T-cell (primary cell): ENCODE results near the gene IMMP2L. TPM values are rescaled to one million over a fixed set of nuclear protein-coding genes. Genes with fewer than 3 reads are reported as not detected.

ENCODE experiments used
- ATAC-seq, 4 experiments: fragments of 200-7000 bp in 3 of 4; fragments of 150-1000 bp in 1 of 4; cut with Tn5 transposase; replicated peaks in 1 of 4; 1 replicate in 3 of 4; 2 replicates in 1 of 4; pipeline ENCODE4 v1.10.0; 2021; ENCODE audit warnings: moderate library complexity in 3 of 4, mild to moderate bottlenecking in 2 of 4, moderate number of reproducible peaks in 1 of 4
- CTCF ChIA-PET, 2 donors: fragments of 300-600 bp; sonication (Branson Sonifier 250); formaldehyde crosslinking; loops; one replicate each; lab custom pipeline; 2022; ENCODE audit warnings: antibody characterized with exemption in 2 of 2; lab: Charles Lee
- POLR2A ChIA-PET, 2 donors: fragments of 300-600 bp; sonication (Branson Sonifier 250); formaldehyde crosslinking; loops; one replicate each; lab custom pipeline; 2022; ENCODE audit warnings: antibody characterized with exemption in 2 of 2; lab: Charles Lee
- DNase-seq, 35 experiments: peaks; one replicate each; pipeline versions ENCODE4 v3.0.0 to v3.0.0-alpha.2; 2013 to 2023
- H3K27ac ChIP-seq: one replicate; pipeline ENCODE4 v1.5.1; 2013; ENCODE audit warnings: low read length
- H3K27me3 ChIP-seq, 2 experiments: replicated peaks in 1 of 2; 1 replicate in 1 of 2; 2 replicates in 1 of 2; pipeline versions ENCODE4 v1.6.1 to v1.7.0; 2013; ENCODE audit warnings: low read length in 1 of 2, mixed read lengths in 1 of 2; ENCODE audit not compliant: control insufficient read depth in 2 of 2, insufficient read depth in 2 of 2; ENCODE audit errors: extremely low read depth in 1 of 2
- H3K36me3 ChIP-seq, 2 donors: 1 replicate in 1 of 2; 2 replicates in 1 of 2; pipeline versions ENCODE4 v1.6.1 to v1.7.0; 2013; ENCODE audit warnings: low read length in 1 of 2; ENCODE audit not compliant: control insufficient read depth in 2 of 2, insufficient read depth in 1 of 2; ENCODE audit errors: extremely low read depth in 1 of 2
- H3K4me1 ChIP-seq, 2 experiments: 1 replicate in 1 of 2; 2 replicates in 1 of 2; pipeline versions ENCODE4 v1.6.1 to v1.7.0; 2013; ENCODE audit warnings: low read length in 2 of 2, mixed read lengths in 1 of 2; ENCODE audit not compliant: insufficient read depth in 2 of 2, control insufficient read depth in 1 of 2; ENCODE audit errors: extremely low read depth in 1 of 2
- H3K4me3 ChIP-seq, 2 donors: 1 replicate in 1 of 2; 2 replicates in 1 of 2; pipeline versions ENCODE4 v1.5.1 to v1.7.0; 2013; ENCODE audit warnings: mild to moderate bottlenecking in 2 of 2, low read length in 1 of 2, moderate library complexity in 1 of 2; ENCODE audit not compliant: control insufficient read depth in 1 of 2; ENCODE audit errors: extremely low read depth in 1 of 2
- H3K9me3 ChIP-seq: 2 replicates; pipeline ENCODE4 v1.7.0; 2013
- H3K27ac Mint-ChIP-seq, 2 donors: one replicate each; pipeline ENCODE4 v1.8.0; 2020 to 2021; ENCODE audit warnings: mild to moderate bottlenecking in 2 of 2, mixed read lengths in 2 of 2
- H3K27me3 Mint-ChIP-seq, 2 donors: one replicate each; pipeline ENCODE4 v1.8.0; 2021 to 2022; ENCODE audit warnings: mixed read lengths in 2 of 2
- H3K36me3 Mint-ChIP-seq: one replicate; pipeline ENCODE4 v1.8.0; 2021; ENCODE audit warnings: mixed read lengths
- H3K4me1 Mint-ChIP-seq, 3 donors: one replicate each; pipeline ENCODE4 v1.8.0; 2020 to 2022; ENCODE audit warnings: mixed read lengths in 3 of 3, mild to moderate bottlenecking in 1 of 3
- H3K4me3 Mint-ChIP-seq, 3 donors: one replicate each; pipeline ENCODE4 v1.8.0; 2020 to 2022; ENCODE audit warnings: mild to moderate bottlenecking in 3 of 3, mixed read lengths in 3 of 3, moderate library complexity in 3 of 3
- H3K9me3 Mint-ChIP-seq, 3 donors: one replicate each; pipeline ENCODE4 v1.8.0; 2020 to 2022; ENCODE audit warnings: mixed read lengths in 3 of 3
- WGBS: methylation state at CpG from one replicate; pipeline ENCODE4 v1.1.5; 2013; ENCODE audit warnings: missing lambda C conversion rate; ENCODE audit not compliant: insufficient coverage; 5-methylcytosine and 5-hydroxymethylcytosine counted together
- total RNA-seq, 35 experiments: library from RNA in 6 of 35; stranded (reverse) in 6 of 35; fragments of 120-200 nt in 1 of 35; gene quantifications; one replicate each; pipeline versions ENCODE4 v1.2.1 to v1.2.4 and lab custom pipeline; 2013 to 2026

The IMMP2L gene
- total RNA-seq, 5 donors from 2014 or later (not counting 1 experiment from before 2014, with no cell fraction given), result 14.1 to 27.3 (median 21.7) TPM

- CTCF ChIA-PET, result no interaction called here
- H3K4me3 Mint-ChIP-seq, result no peak overlapping the region
- POLR2A ChIA-PET, result no interaction called here
- Histone ChIP-seq H3K4me1 (peaks cover 0 to 21% of the 10 kb centered on the region in 2 experiments), H3K36me3 (peaks cover 0 to 4% of the 10 kb centered on the region in 2 donors), H3K27ac (no peak overlapping the region), H3K27me3 (no peaks in the 10 kb centered on the region), H3K9me3 (no peaks in the 10 kb centered on the region), H3K4me3 (no peak overlapping the region)
- peaks cover 11 to 17% (median 12%) of the 10 kb centered on the region in 3 donors for H3K9me3 Mint-ChIP-seq
- no peak for ATAC-seq
- no peak overlapping the region for H3K27ac Mint-ChIP-seq
- DNase-seq, result no peak
- H3K36me3 Mint-ChIP-seq, result peaks cover 12% of the 10 kb centered on the region
- H3K4me1 Mint-ChIP-seq, result peaks cover 10 to 40% (median 15%) of the 10 kb centered on the region in 3 donors
- no peaks in the 10 kb centered on the region for H3K27me3 Mint-ChIP-seq
These were observed 502.5 kb downstream of the IMMP2L start for GRCh38 chr7:111059833-111060232.

- 90% methylated on average over 2 of the region's 4 CpGs for WGBS
- Mint-ChIP-seq H3K9me3 (peaks cover 0 to 4% (median 4%) of the 10 kb centered on the region in 3 donors), H3K27me3 (no peaks in the 10 kb centered on the region), H3K4me1 (peaks cover 18 to 51% (median 26%) of the 10 kb centered on the region in 3 donors), H3K36me3 (peaks cover 4% of the 10 kb centered on the region), H3K4me3 (no peak overlapping the region), H3K27ac (no peak overlapping the region)
- Histone ChIP-seq H3K27ac (no peak overlapping the region), H3K36me3 (no peaks in the 10 kb centered on the region), H3K4me3 (no peak overlapping the region), H3K4me1 (peaks cover 3 to 29% of the 10 kb centered on the region in 2 experiments), H3K9me3 (no peaks in the 10 kb centered on the region), H3K27me3 (no peaks in the 10 kb centered on the region)
- no peak for ATAC-seq
- ChIA-PET CTCF (no interaction called here), POLR2A (no interaction called here)
- no peak for DNase-seq
These were observed 505.2 kb downstream of the IMMP2L start for GRCh38 chr7:111057066-111057465.

- Mint-ChIP-seq H3K4me1 (peaks cover 18 to 45% (median 28%) of the 10 kb centered on the region in 3 donors), H3K27ac (no peak overlapping the region), H3K27me3 (no peaks in the 10 kb centered on the region), H3K9me3 (no peaks in the 10 kb centered on the region), H3K36me3 (no peaks in the 10 kb centered on the region), H3K4me3 (no peak overlapping the region)
- no peak overlapping the region for H3K27ac ChIP-seq
- ChIA-PET CTCF (no interaction called here), POLR2A (interaction anchor here (0.5 to 0.6 kb wide), 2 partner anchors 18 kb away, joined by 4 to 5 read pairs; no protein-coding TSS in a partner anchor)
- ATAC-seq (no peak), DNase-seq (no peak)
- H3K36me3 ChIP-seq, result no peaks in the 10 kb centered on the region
- H3K9me3 ChIP-seq, result no peaks in the 10 kb centered on the region
- H3K4me3 ChIP-seq, result no peak overlapping the region
- H3K4me1 ChIP-seq, result peaks cover 3 to 29% of the 10 kb centered on the region in 2 experiments
- no peaks in the 10 kb centered on the region for H3K27me3 ChIP-seq
- no CpG with 5 or more reads among the region's 2 CpGs for WGBS
These were observed 505.9 kb downstream of the IMMP2L start for GRCh38 chr7:111056371-111056770.

GRCh38 chr7:111053035-111053434 lies 509.3 kb downstream of the IMMP2L start:
- ChIA-PET POLR2A (interaction anchor here in 1 of 2 donors (1.2 kb wide), 1 partner anchor 10 kb away, joined by 3 read pairs; no protein-coding TSS in a partner anchor), CTCF (interaction anchor here in 1 of 2 donors (0.6 kb wide), 1 partner anchor 39 kb away, joined by 3 read pairs; no protein-coding TSS in a partner anchor)
- ATAC-seq, result no peak
- Mint-ChIP-seq H3K4me1 (peaks cover 15 to 27% (median 24%) of the 10 kb centered on the region in 3 donors), H3K36me3 (no peaks in the 10 kb centered on the region), H3K9me3 (no peaks in the 10 kb centered on the region), H3K27me3 (no peaks in the 10 kb centered on the region), H3K27ac (no peak overlapping the region), H3K4me3 (no peak overlapping the region)
- WGBS, result 78% methylated on average over 1 of the region's 2 CpGs
- no peak overlapping the region for H3K4me3 ChIP-seq
- no peaks in the 10 kb centered on the region for H3K9me3 ChIP-seq
- H3K27me3 ChIP-seq, result no peaks in the 10 kb centered on the region
- H3K4me1 ChIP-seq, result peaks cover 3 to 22% of the 10 kb centered on the region in 2 experiments
- H3K36me3 ChIP-seq, result no peaks in the 10 kb centered on the region
- H3K27ac ChIP-seq, result no peak overlapping the region
- no peak for DNase-seq

GRCh38 chr7:111051832-111052231 lies 510.5 kb downstream of the IMMP2L start:
- Histone ChIP-seq H3K4me3 (no peak overlapping the region), H3K27me3 (no peaks in the 10 kb centered on the region), H3K4me1 (peaks cover 3 to 13% of the 10 kb centered on the region in 2 experiments), H3K36me3 (no peaks in the 10 kb centered on the region), H3K9me3 (no peaks in the 10 kb centered on the region), H3K27ac (no peak overlapping the region)
- POLR2A ChIA-PET, result no interaction called here
- H3K9me3 Mint-ChIP-seq, result no peaks in the 10 kb centered on the region
- no peak overlapping the region for H3K27ac Mint-ChIP-seq
- ATAC-seq (no peak), DNase-seq (no peak)
- WGBS, result no CpG with 5 or more reads among the region's 1 CpG
- H3K27me3 Mint-ChIP-seq, result no peaks in the 10 kb centered on the region
- H3K36me3 Mint-ChIP-seq, result no peaks in the 10 kb centered on the region
- peaks cover 10 to 23% (median 19%) of the 10 kb centered on the region in 3 donors for H3K4me1 Mint-ChIP-seq
- no peak overlapping the region for H3K4me3 Mint-ChIP-seq
- CTCF ChIA-PET, result no interaction called here

- no CpG with 5 or more reads among the region's 2 CpGs for WGBS
- H3K9me3 ChIP-seq, result no peaks in the 10 kb centered on the region
- H3K27ac ChIP-seq, result no peak overlapping the region
- ATAC-seq, result no peak
- no peaks in the 10 kb centered on the region for H3K36me3 ChIP-seq
- no peaks in the 10 kb centered on the region for H3K36me3 Mint-ChIP-seq
- no peak for DNase-seq
- no peak overlapping the region for H3K27ac Mint-ChIP-seq
- H3K4me1 Mint-ChIP-seq, result peaks cover 10 to 23% (median 20%) of the 10 kb centered on the region in 3 donors
- H3K4me3 Mint-ChIP-seq, result no peak overlapping the region
- no peaks in the 10 kb centered on the region for H3K9me3 Mint-ChIP-seq
- CTCF ChIA-PET, result interaction anchor here in 1 of 2 donors (0.6 kb wide), 1 partner anchor 52 kb away, joined by 4 read pairs; no protein-coding TSS in a partner anchor
- POLR2A ChIA-PET, result no interaction called here
- no peaks in the 10 kb centered on the region for H3K27me3 ChIP-seq
- no peaks in the 10 kb centered on the region for H3K27me3 Mint-ChIP-seq
- peaks cover 3 to 8% of the 10 kb centered on the region in 2 experiments for H3K4me1 ChIP-seq
- no peak overlapping the region for H3K4me3 ChIP-seq
These were observed 511.3 kb downstream of the IMMP2L start for GRCh38 chr7:111050875-111051416.
